SK-N-SH (cell line): ENCODE measurements around the gene DES. TPM values are rescaled to one million over a fixed set of nuclear protein-coding genes. Genes with fewer than 3 reads are reported as not detected.

Experiments used
- CTCF ChIA-PET: fragments of 300-600, 350-600 bp; formaldehyde crosslinking; extraction: SDS; loops from one replicate; lab custom pipeline; 2021; lab: Yijun Ruan, JAX
- POLR2A ChIA-PET: fragments of 350-600 bp; sonication (Branson Sonifier 250); formaldehyde crosslinking; extraction: SDS; loops from one replicate; lab custom pipeline; 2020; ENCODE audit warnings: antibody characterized with exemption, inconsistent platforms; lab: Yijun Ruan, JAX
- DNase-seq: peaks from one replicate; pipeline ENCODE4 v3.0.0; 2012
- H2AFZ ChIP-seq: fragments of 200-600 bp; sonication (generic); 2 replicates; pipeline ENCODE4 v1.8.1; 2016; ENCODE audit warnings: antibody characterized with exemption, mild to moderate bottlenecking, low read depth
- H3F3A ChIP-seq: fragments of 200-600 bp; sonication (generic); replicated peaks from 2 replicates; pipeline ENCODE3; 2016; ENCODE audit warnings: antibody characterized with exemption, mild to moderate bottlenecking; ENCODE audit not compliant: insufficient read depth
- H3K27ac ChIP-seq, 2 experiments: fragments of 200-500 bp in 1 of 2; fragments of 200-600 bp in 1 of 2; sonication (Bioruptor generic) in 1 of 2; sonication (generic), shearing (Covaris generic) in 1 of 2; 2 replicates each; pipeline versions ENCODE4 v1.5.1 to v1.6.1; 2014 to 2016; ENCODE audit warnings: low read depth in 2 of 2, inconsistent platforms in 1 of 2, low read length in 1 of 2, mild to moderate bottlenecking in 1 of 2, mixed read lengths in 1 of 2
- H3K27me3 ChIP-seq: fragments of 200-600 bp; sonication (generic), shearing (Covaris generic); 2 replicates; pipeline ENCODE4 v1.6.1; 2016; ENCODE audit warnings: mixed run types; ENCODE audit not compliant: insufficient read depth
- H3K36me3 ChIP-seq, 2 experiments: fragments of 200-500 bp in 1 of 2; fragments of 200-600 bp in 1 of 2; sonication (Bioruptor generic) in 1 of 2; sonication (generic) in 1 of 2; replicated peaks in 1 of 2; 2 replicates each; pipeline versions ENCODE3 to v1.5.1; 2014 to 2016; ENCODE audit warnings: low read length in 1 of 2, mild to moderate bottlenecking in 1 of 2; ENCODE audit not compliant: insufficient read depth in 2 of 2, control insufficient read depth in 1 of 2
- H3K4me1 ChIP-seq, 2 experiments: fragments of 200-500 bp in 1 of 2; fragments of 200-600 bp in 1 of 2; sonication (Bioruptor generic) in 1 of 2; sonication (generic), shearing (Covaris generic) in 1 of 2; 2 replicates each; pipeline versions ENCODE4 v1.5.1 to v1.6.1; 2014 to 2016; ENCODE audit warnings: low read depth in 1 of 2, low read length in 1 of 2, mixed run types in 1 of 2; ENCODE audit not compliant: insufficient read depth in 2 of 2, control insufficient read depth in 1 of 2
- H3K4me2 ChIP-seq: fragments of 200-600 bp; sonication (generic), shearing (Covaris generic); 2 replicates; pipeline ENCODE4 v1.6.1; 2017; ENCODE audit warnings: mixed run types
- H3K4me3 ChIP-seq, 2 experiments: fragments of 200-500 bp in 1 of 2; fragments of 200-600 bp in 1 of 2; sonication (Bioruptor generic) in 1 of 2; sonication (generic), shearing (Covaris generic) in 1 of 2; 2 replicates each; pipeline versions ENCODE4 v1.5.1 to v1.8.1; 2014 to 2016; ENCODE audit warnings: low read depth in 2 of 2, inconsistent platforms in 1 of 2, low read length in 1 of 2, mild to moderate bottlenecking in 1 of 2, mixed read lengths in 1 of 2, moderate library complexity in 1 of 2
- H3K79me2 ChIP-seq: fragments of 200-600 bp; sonication (generic); 2 replicates; pipeline ENCODE4 v1.8.1; 2017; ENCODE audit warnings: mild to moderate bottlenecking; ENCODE audit not compliant: insufficient read depth
- H3K9ac ChIP-seq: fragments of 200-600 bp; sonication (generic); 2 replicates; pipeline ENCODE4 v1.6.1; 2017; ENCODE audit warnings: mixed run types
- H3K9me2 ChIP-seq: fragments of 200-600 bp; sonication (generic); 2 replicates; pipeline ENCODE4 v1.6.1; 2017; ENCODE audit warnings: mixed run types
- H3K9me3 ChIP-seq: fragments of 200-600 bp; sonication (generic); 2 replicates; pipeline ENCODE4 v1.6.1; 2017; ENCODE audit warnings: mixed run types, mild to moderate bottlenecking, moderate library complexity
- H4K20me1 ChIP-seq: fragments of 200-600 bp; sonication (generic); 2 replicates; pipeline ENCODE4 v1.6.1; 2017; ENCODE audit warnings: mild to moderate bottlenecking, mixed run types; ENCODE audit not compliant: insufficient read depth
- EP300 ChIP-seq, 2 experiments: IDR thresholded peaks; 2 replicates each; pipeline versions ENCODE4 v1.4.0 to v1.6.1; 2012; ENCODE audit warnings: borderline replicate concordance in 1 of 2, low read depth in 1 of 2, low read length in 1 of 2
- FOSL2 ChIP-seq: IDR thresholded peaks from 2 replicates; pipeline ENCODE4 v1.4.0; 2012; ENCODE audit warnings: low read depth, mild to moderate bottlenecking, moderate library complexity, borderline replicate concordance
- MEF2A ChIP-seq: IDR thresholded peaks from 2 replicates; pipeline ENCODE4 v1.4.0; 2012; ENCODE audit warnings: low read depth, borderline replicate concordance
- POLR2AphosphoS5 ChIP-seq: IDR thresholded peaks from 2 replicates; pipeline ENCODE4 v1.6.1; 2012; ENCODE audit warnings: low read depth, low read length
- RCOR1 ChIP-seq: fragments of 150-350 bp; IDR thresholded peaks from 2 replicates; pipeline ENCODE4 v1.6.1; 2017; ENCODE audit warnings: antibody characterized with exemption, low read length
- RXRA ChIP-seq: IDR thresholded peaks from 2 replicates; pipeline ENCODE4 v1.4.0; 2012; ENCODE audit warnings: low read depth, mild to moderate bottlenecking, borderline replicate concordance
- SIN3A ChIP-seq: IDR thresholded peaks from 2 replicates; pipeline ENCODE4 v1.6.1; 2012; ENCODE audit warnings: low read depth, mild to moderate bottlenecking, low read length, moderate library complexity, borderline replicate concordance
- SMC3 ChIP-seq: IDR thresholded peaks from 2 replicates; pipeline ENCODE4 v1.6.1; 2012; ENCODE audit warnings: low read depth, low read length, improper control_type of control experiment
- USF2 ChIP-seq: fragments of 150-350 bp; IDR thresholded peaks from 2 replicates; pipeline ENCODE4 v1.6.1; 2017; ENCODE audit warnings: antibody characterized with exemption, low read length, low read depth, borderline replicate concordance
- WGBS: methylation state at CpG from one replicate; pipeline ENCODE4 v1.1.6; 2017; ENCODE audit warnings: low lambda C conversion rate; 5-methylcytosine and 5-hydroxymethylcytosine counted together
- polyA plus RNA-seq, 3 experiments: library from polyadenylated mRNA; depleted of rRNA; stranded (reverse); fragments of >200 nt; gene quantifications; 2 replicates each; pipeline ENCODE4 v1.2.3, GENCODE V29; 2012
- TF ChIP-seq, protein P1 (sequence below): fragments of 150-350 bp; IDR thresholded peaks from 2 replicates; pipeline ENCODE4 v1.6.1; 2016; ENCODE audit warnings: mild to moderate bottlenecking, low read depth, low read length
- TF ChIP-seq, protein P2 (sequence below): IDR thresholded peaks from 2 replicates; pipeline ENCODE4 v1.4.0; 2012; ENCODE audit warnings: low read depth, borderline replicate concordance

Gene DES
- polyA plus RNA-seq, 1 of the 3 experiments (the other 2 are of a cell fraction), result 0.21 TPM

GRCh38 chr2:219401606-219402005, 16.6 kb upstream of the DES start:
- Histone ChIP-seq H2AFZ (no peak overlapping the region), H3K4me3 (no peak overlapping the region), H3F3A (peaks cover 1% of the 10 kb centered on the region), H3K36me3 (no peaks in the 10 kb centered on the region), H3K9ac (no peak overlapping the region), H3K4me1 (peaks cover 8 to 22% of the 10 kb centered on the region in 2 experiments; a peak in 3 of 4 replicates), H3K9me3 (no peaks in the 10 kb centered on the region), H3K9me2 (no peaks in the 10 kb centered on the region), H3K27ac (no peak overlapping the region), H3K79me2 (no peaks in the 10 kb centered on the region), H3K27me3 (no peaks in the 10 kb centered on the region), H3K4me2 (no peak overlapping the region), H4K20me1 (no peaks in the 10 kb centered on the region)
- CTCF ChIA-PET, result interaction anchor here (0.9 to 10.1 kb wide), 25 partner anchors 9 to 241 kb away, joined by 3 to 256 read pairs (median 16); partner anchors contain the start of genes ASIC4, DES, DNPEP and SPEG
- WGBS, result 89% methylated on average over 8 of the region's 8 CpGs
- DNase-seq, result no peak
- POLR2A ChIA-PET, result no interaction called here
- TF ChIP-seq EP300 (IDR thresholded peaks at IDR 0.05; ENCODE audit: borderline replicate concordance in 1 of 2, low read depth in 1 of 2, low read length in 1 of 2), result no peak
- no peak for TF ChIP-seq RXRA
- TF ChIP-seq POLR2AphosphoS5, result no peak
- TF ChIP-seq USF2, result no peak
- TF ChIP-seq, protein P1, sequence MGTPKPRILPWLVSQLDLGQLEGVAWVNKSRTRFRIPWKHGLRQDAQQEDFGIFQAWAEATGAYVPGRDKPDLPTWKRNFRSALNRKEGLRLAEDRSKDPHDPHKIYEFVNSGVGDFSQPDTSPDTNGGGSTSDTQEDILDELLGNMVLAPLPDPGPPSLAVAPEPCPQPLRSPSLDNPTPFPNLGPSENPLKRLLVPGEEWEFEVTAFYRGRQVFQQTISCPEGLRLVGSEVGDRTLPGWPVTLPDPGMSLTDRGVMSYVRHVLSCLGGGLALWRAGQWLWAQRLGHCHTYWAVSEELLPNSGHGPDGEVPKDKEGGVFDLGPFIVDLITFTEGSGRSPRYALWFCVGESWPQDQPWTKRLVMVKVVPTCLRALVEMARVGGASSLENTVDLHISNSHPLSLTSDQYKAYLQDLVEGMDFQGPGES, result no peak
- no peak for TF ChIP-seq SMC3
- TF ChIP-seq RCOR1, result no peak
- no peak for TF ChIP-seq MEF2A
- TF ChIP-seq FOSL2, result no peak
- TF ChIP-seq, protein P2, sequence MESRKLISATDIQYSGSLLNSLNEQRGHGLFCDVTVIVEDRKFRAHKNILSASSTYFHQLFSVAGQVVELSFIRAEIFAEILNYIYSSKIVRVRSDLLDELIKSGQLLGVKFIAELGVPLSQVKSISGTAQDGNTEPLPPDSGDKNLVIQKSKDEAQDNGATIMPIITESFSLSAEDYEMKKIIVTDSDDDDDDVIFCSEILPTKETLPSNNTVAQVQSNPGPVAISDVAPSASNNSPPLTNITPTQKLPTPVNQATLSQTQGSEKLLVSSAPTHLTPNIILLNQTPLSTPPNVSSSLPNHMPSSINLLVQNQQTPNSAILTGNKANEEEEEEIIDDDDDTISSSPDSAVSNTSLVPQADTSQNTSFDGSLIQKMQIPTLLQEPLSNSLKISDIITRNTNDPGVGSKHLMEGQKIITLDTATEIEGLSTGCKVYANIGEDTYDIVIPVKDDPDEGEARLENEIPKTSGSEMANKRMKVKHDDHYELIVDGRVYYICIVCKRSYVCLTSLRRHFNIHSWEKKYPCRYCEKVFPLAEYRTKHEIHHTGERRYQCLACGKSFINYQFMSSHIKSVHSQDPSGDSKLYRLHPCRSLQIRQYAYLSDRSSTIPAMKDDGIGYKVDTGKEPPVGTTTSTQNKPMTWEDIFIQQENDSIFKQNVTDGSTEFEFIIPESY, result no peak
- no peak for TF ChIP-seq SIN3A
